ENCODE results near the gene FLNB. TPM values are rescaled to one million over a fixed set of nuclear protein-coding genes. Genes with fewer than 3 reads are reported as not detected.

FLNB gene
- total RNA-seq, 1 experiment from 2014 or later, result 147 TPM

GRCh38 chr3:58074997-58075396 lies 66.8 kb downstream of the FLNB start:
- no peak overlapping the region for H3K4me3 Mint-ChIP-seq (ENCODE audit: low read depth, unreplicated experiment)
- no peaks in the 10 kb centered on the region for H3K9me3 Mint-ChIP-seq (ENCODE audit: low read depth, unreplicated experiment)
- no peak for DNase-seq
- no peak for TF ChIP-seq CTCF (IDR thresholded peaks at IDR 0.05; ENCODE audit: unreplicated experiment)
- BruUV-seq (replicated peaks), result no TSS peak
- H3K27me3 Mint-ChIP-seq (ENCODE audit: unreplicated experiment), result no peaks in the 10 kb centered on the region
- H3K4me1 Mint-ChIP-seq (ENCODE audit: low read depth, unreplicated experiment), result peaks cover 41% of the 10 kb centered on the region
- CTCF ChIA-PET, result no interaction called here
- H3K36me3 Mint-ChIP-seq (ENCODE audit: insufficient read depth, unreplicated experiment), result peaks cover 12% of the 10 kb centered on the region
- no peak overlapping the region for H3K27ac Mint-ChIP-seq (ENCODE audit: unreplicated experiment)
- intact Hi-C loops (cut with micrococcal nuclease; ENCODE audit: unreplicated experiment), result no loop called here

DNA sequence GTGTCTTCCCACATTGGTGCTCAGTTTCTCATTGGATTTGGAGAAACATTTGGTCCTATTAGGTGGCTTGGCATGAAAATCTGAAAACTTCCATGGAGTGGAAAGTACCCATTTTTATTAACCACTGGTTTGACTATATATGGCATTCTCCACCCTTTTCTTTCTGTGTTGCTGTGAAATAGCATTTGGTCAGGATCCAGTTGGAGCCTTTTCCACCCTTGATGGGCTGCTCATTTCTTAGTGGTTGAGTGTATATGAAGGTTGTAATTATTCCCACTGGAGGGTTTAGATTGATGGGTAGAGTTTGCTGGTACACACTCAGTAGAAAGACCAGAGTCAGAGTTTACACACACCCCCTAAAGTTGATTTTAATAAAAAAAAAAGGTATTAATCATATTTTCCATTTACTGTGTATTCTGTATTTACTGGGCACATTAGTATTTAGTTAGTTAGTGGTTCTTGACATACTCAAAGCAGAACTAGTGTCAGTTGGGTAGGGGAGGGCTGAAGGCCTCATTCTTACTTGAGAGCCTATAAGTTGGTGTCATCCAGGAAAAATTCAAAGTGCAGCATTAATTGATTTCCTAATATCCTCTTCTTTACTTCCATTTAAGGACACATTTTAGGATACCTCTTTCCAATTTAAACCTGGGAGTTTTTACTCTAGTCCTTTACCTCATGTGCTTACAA lies 69.5 kb downstream of the FLNB start:
- Mint-ChIP-seq H3K27ac (ENCODE audit: unreplicated experiment) (no peak overlapping the region), H3K27me3 (ENCODE audit: unreplicated experiment) (no peaks in the 10 kb centered on the region), H3K4me3 (ENCODE audit: low read depth, unreplicated experiment) (no peak overlapping the region), H3K36me3 (ENCODE audit: insufficient read depth, unreplicated experiment) (peaks cover 21% of the 10 kb centered on the region), H3K9me3 (ENCODE audit: low read depth, unreplicated experiment) (no peaks in the 10 kb centered on the region), H3K4me1 (ENCODE audit: low read depth, unreplicated experiment) (peaks cover 25% of the 10 kb centered on the region)
- intact Hi-C loops (cut with micrococcal nuclease; ENCODE audit: unreplicated experiment), result no loop called here
- no peak for DNase-seq
- BruUV-seq (replicated peaks), result no TSS peak
- CTCF ChIA-PET, result no interaction called here
- no peak for TF ChIP-seq CTCF (IDR thresholded peaks at IDR 0.05; ENCODE audit: unreplicated experiment)

DNA sequence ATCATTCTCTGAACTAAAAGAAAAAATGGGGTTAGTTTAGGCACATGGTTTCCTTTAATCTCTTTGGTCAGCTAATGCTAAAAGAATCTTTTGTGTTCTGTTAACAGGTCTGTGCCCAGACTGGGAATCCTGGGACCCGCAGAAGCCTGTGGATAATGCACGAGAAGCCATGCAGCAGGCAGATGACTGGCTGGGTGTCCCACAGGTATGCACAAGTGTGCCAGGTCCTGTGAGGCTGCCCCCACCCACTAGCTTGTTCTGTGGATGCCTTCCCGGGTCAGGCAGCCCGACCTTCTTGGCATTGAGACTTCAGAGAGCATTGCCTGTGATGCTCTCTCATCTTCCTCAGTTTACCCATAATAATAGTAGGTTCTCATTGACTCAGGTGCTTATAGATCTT lies 70.4 kb downstream of the FLNB start:
- TF ChIP-seq CTCF (IDR thresholded peaks at IDR 0.05; ENCODE audit: unreplicated experiment), result no peak
- peaks cover 29% of the 10 kb centered on the region for H3K36me3 Mint-ChIP-seq (ENCODE audit: insufficient read depth, unreplicated experiment)
- CTCF ChIA-PET, result interaction anchor here (0.7 kb wide), 1 partner anchor 59 kb away, joined by 3 read pairs; no protein-coding TSS in a partner anchor
- peaks cover 23% of the 10 kb centered on the region for H3K4me1 Mint-ChIP-seq (ENCODE audit: low read depth, unreplicated experiment)
- no peak overlapping the region for H3K27ac Mint-ChIP-seq (ENCODE audit: unreplicated experiment)
- H3K9me3 Mint-ChIP-seq (ENCODE audit: low read depth, unreplicated experiment), result no peaks in the 10 kb centered on the region
- H3K4me3 Mint-ChIP-seq (ENCODE audit: low read depth, unreplicated experiment), result no peak overlapping the region
- no peaks in the 10 kb centered on the region for H3K27me3 Mint-ChIP-seq (ENCODE audit: unreplicated experiment)
- DNase-seq, result no peak
- intact Hi-C loops (cut with micrococcal nuclease; ENCODE audit: unreplicated experiment), result no loop called here
- no TSS peak for BruUV-seq (replicated peaks)

GRCh38 chr3:58079773-58080172 lies 71.6 kb downstream of the FLNB start:
- no peaks in the 10 kb centered on the region for H3K9me3 Mint-ChIP-seq (ENCODE audit: low read depth, unreplicated experiment)
- no peak overlapping the region for H3K4me3 Mint-ChIP-seq (ENCODE audit: low read depth, unreplicated experiment)
- H3K36me3 Mint-ChIP-seq (ENCODE audit: insufficient read depth, unreplicated experiment), result peaks cover 36% of the 10 kb centered on the region
- peaks cover 21% of the 10 kb centered on the region for H3K4me1 Mint-ChIP-seq (ENCODE audit: low read depth, unreplicated experiment)
- TF ChIP-seq CTCF (IDR thresholded peaks at IDR 0.05; ENCODE audit: unreplicated experiment), result no peak
- no peak for DNase-seq
- CTCF ChIA-PET, result interaction anchor here (0.6 kb wide), 1 partner anchor 448 kb away, joined by 4 read pairs; no protein-coding TSS in a partner anchor
- intact Hi-C loops (cut with micrococcal nuclease; ENCODE audit: unreplicated experiment), result no loop called here
- BruUV-seq (replicated peaks), result no TSS peak
- H3K27ac Mint-ChIP-seq (ENCODE audit: unreplicated experiment), result no peak overlapping the region
- no peaks in the 10 kb centered on the region for H3K27me3 Mint-ChIP-seq (ENCODE audit: unreplicated experiment)

Measured in Calu3 (cell line).